Common myeloid progenitor, CD34-positive (primary cell): ENCODE measurements around the gene RPS29.

Experiments
- CTCF ChIA-PET: fragments of 350-600 bp; sonication (Branson Sonifier 250); formaldehyde crosslinking; loops from one replicate; lab custom pipeline; 2021; ENCODE audit warnings: antibody characterized with exemption; lab: Charles Lee
- POLR2A ChIA-PET: fragments of 350-600 bp; sonication (Branson Sonifier 250); formaldehyde crosslinking; loops from one replicate; lab custom pipeline; 2021; ENCODE audit warnings: antibody characterized with exemption; lab: Charles Lee
- DNase-seq, 3 donors: peaks; one replicate each; pipeline versions ENCODE4 v3.0.0 to v3.0.0-alpha.2; 2013
- H3K27ac ChIP-seq, 2 experiments: 1 replicate in 1 of 2; 2 replicates in 1 of 2; pipeline ENCODE4 v1.7.0; 2013; ENCODE audit warnings: inconsistent platforms in 2 of 2, low read length in 2 of 2, mild to moderate bottlenecking in 2 of 2, low read depth in 1 of 2, moderate library complexity in 1 of 2; ENCODE audit not compliant: severe bottlenecking in 2 of 2, insufficient read depth in 1 of 2, poor library complexity in 1 of 2
- H3K27me3 ChIP-seq, 5 experiments: replicated peaks in 2 of 5; 1 replicate in 3 of 5; 2 replicates in 2 of 5; pipeline versions ENCODE4 v1.6.1 to v1.7.0; 2013; ENCODE audit warnings: low read length in 4 of 5, mild to moderate bottlenecking in 2 of 5, moderate library complexity in 2 of 5, inconsistent platforms in 1 of 5; ENCODE audit not compliant: insufficient read depth in 5 of 5, control insufficient read depth in 4 of 5
- H3K36me3 ChIP-seq, 4 experiments: 1 replicate in 2 of 4; 2 replicates in 2 of 4; pipeline versions ENCODE4 v1.6.1 to v1.7.0; 2013; ENCODE audit warnings: low read length in 3 of 4, control low read depth in 1 of 4, mild to moderate bottlenecking in 1 of 4; ENCODE audit not compliant: control insufficient read depth in 4 of 4, insufficient read depth in 4 of 4
- H3K4me1 ChIP-seq, 4 experiments: 1 replicate in 3 of 4; 2 replicates in 1 of 4; pipeline versions ENCODE4 v1.6.1 to v1.7.1; 2013; ENCODE audit warnings: low read length in 3 of 4, mild to moderate bottlenecking in 3 of 4, control low read depth in 1 of 4, inconsistent platforms in 1 of 4, moderate library complexity in 1 of 4; ENCODE audit not compliant: control insufficient read depth in 4 of 4, insufficient read depth in 4 of 4; ENCODE audit errors: control extremely low read depth in 1 of 4
- H3K4me3 ChIP-seq, 7 experiments: 1 replicate in 4 of 7; 2 replicates in 3 of 7; pipeline versions ENCODE4 v1.5.1 to v1.7.0; 2013; ENCODE audit warnings: mild to moderate bottlenecking in 7 of 7, low read length in 6 of 7, moderate library complexity in 6 of 7, inconsistent platforms in 2 of 7, low read depth in 2 of 7, control low read depth in 1 of 7; ENCODE audit not compliant: insufficient read depth in 4 of 7, control insufficient read depth in 1 of 7; ENCODE audit errors: extremely low read depth in 1 of 7
- H3K9me3 ChIP-seq, 5 experiments: 1 replicate in 4 of 5; 2 replicates in 1 of 5; pipeline versions ENCODE4 v1.6.1 to v1.7.1; 2013; ENCODE audit warnings: low read length in 4 of 5, mild to moderate bottlenecking in 2 of 5, inconsistent platforms in 1 of 5, low read depth in 1 of 5, moderate library complexity in 1 of 5; ENCODE audit not compliant: control insufficient read depth in 4 of 5, insufficient read depth in 2 of 5; ENCODE audit errors: control extremely low read depth in 1 of 5
- WGBS: methylation state at CpG from one replicate; pipeline ENCODE4 v1.1.5; 2013; ENCODE audit not compliant: insufficient coverage; 5-methylcytosine and 5-hydroxymethylcytosine counted together

RPS29 gene

GRCh38 chr14:49617852-49618519 lies 31.8 kb upstream of the RPS29 start:
- WGBS: 92% methylated on average over 4 of the region's 6 CpGs
- CTCF ChIA-PET: interaction anchor here (0.9 to 1.3 kb wide), 2 partner anchors 11 to 30 kb away, joined by 3 read pairs; no protein-coding TSS in a partner anchor
- H3K27me3 ChIP-seq: no peaks in the 10 kb centered on the region
- POLR2A ChIA-PET: no interaction called here
- H3K9me3 ChIP-seq: no peaks in the 10 kb centered on the region
- H3K36me3 ChIP-seq: peaks cover 5 to 42% (median 13%) of the 10 kb centered on the region in 4 experiments
- peaks cover 14 to 35% (median 29%) of the 10 kb centered on the region in 4 experiments for H3K4me1 ChIP-seq
- no peak overlapping the region for H3K4me3 ChIP-seq
- DNase-seq: no peak
- H3K27ac ChIP-seq: no peak overlapping the region

GRCh38 chr14:49615776-49616175 lies 29.6 kb upstream of the RPS29 start:
- POLR2A ChIA-PET: no interaction called here
- 86% methylated on average over 3 of the region's 6 CpGs for WGBS

GRCh38 chr14:49614196-49614595 lies 28.0 kb upstream of the RPS29 start:
- Histone ChIP-seq H3K4me3 (no peak overlapping the region), H3K4me1 (peaks cover 0 to 15% (median 4%) of the 10 kb centered on the region in 4 experiments), H3K9me3 (no peaks in the 10 kb centered on the region), H3K27ac (no peak overlapping the region), H3K27me3 (no peaks in the 10 kb centered on the region), H3K36me3 (peaks cover 5 to 43% (median 15%) of the 10 kb centered on the region in 4 experiments)
- CTCF ChIA-PET: no interaction called here
- POLR2A ChIA-PET: no interaction called here
- DNase-seq: no peak
- WGBS: no CpG with 5 or more reads among the region's 2 CpGs

More at GRCh38 chr14:49615776-49616175, 29.6 kb upstream of the RPS29 start:
- CTCF ChIA-PET: interaction anchor here (1.5 kb wide), 1 partner anchor 13 kb away, joined by 3 read pairs; no protein-coding TSS in a partner anchor
- Histone ChIP-seq H3K27me3 (no peaks in the 10 kb centered on the region), H3K36me3 (peaks cover 5 to 36% (median 14%) of the 10 kb centered on the region in 4 experiments), H3K9me3 (no peaks in the 10 kb centered on the region), H3K4me3 (no peak overlapping the region), H3K27ac (no peak overlapping the region), H3K4me1 (peaks cover 3 to 20% (median 11%) of the 10 kb centered on the region in 4 experiments)
- no peak for DNase-seq

- Histone ChIP-seq H3K4me3 (no peak overlapping the region), H3K4me1 (peaks cover 0 to under 1% (median 0%) of the 10 kb centered on the region in 4 experiments), H3K27ac (no peak overlapping the region), H3K36me3 (peaks cover 5 to 36% (median 12%) of the 10 kb centered on the region in 4 experiments), H3K27me3 (no peaks in the 10 kb centered on the region), H3K9me3 (no peaks in the 10 kb centered on the region)
- POLR2A ChIA-PET: no interaction called here
- WGBS: 99% methylated on average over 6 of the region's 8 CpGs
- DNase-seq: no peak
- CTCF ChIA-PET: interaction anchor here (0.7 to 1.9 kb wide), 2 partner anchors 19 to 26 kb away, joined by 3 to 5 read pairs; partner anchors contain the start of gene RPS29
These were observed 26.5 kb upstream of the RPS29 start for GRCh38 chr14:49612671-49613070.

GRCh38 chr14:49612251-49612650 lies 26.1 kb upstream of the RPS29 start:
- H3K4me1 ChIP-seq: no peaks in the 10 kb centered on the region
- H3K36me3 ChIP-seq: peaks cover 5 to 36% (median 14%) of the 10 kb centered on the region in 4 experiments
- H3K9me3 ChIP-seq: no peaks in the 10 kb centered on the region
- DNase-seq: no peak
- H3K27me3 ChIP-seq: no peaks in the 10 kb centered on the region
- CTCF ChIA-PET: interaction anchor here (0.7 to 1.9 kb wide), 4 partner anchors 11 to 56 kb away, joined by 3 to 5 read pairs (median 3); partner anchors contain the start of gene RPS29
- H3K27ac ChIP-seq: no peak overlapping the region
- POLR2A ChIA-PET: interaction anchor here (0.6 kb wide), 1 partner anchor 13 kb away, joined by 3 read pairs; no protein-coding TSS in a partner anchor
- 100% methylated on average over 2 of the region's 4 CpGs for WGBS
- no peak overlapping the region for H3K4me3 ChIP-seq

- CTCF ChIA-PET: interaction anchor here (1.0 to 1.2 kb wide), 2 partner anchors 11 to 13 kb away, joined by 3 read pairs; partner anchors contain the start of genes MGAT2 and RPL36AL
- Histone ChIP-seq H3K27me3 (no peaks in the 10 kb centered on the region), H3K9me3 (no peaks in the 10 kb centered on the region), H3K27ac (no peak overlapping the region), H3K36me3 (peaks cover 4 to 50% (median 18%) of the 10 kb centered on the region in 4 experiments), H3K4me3 (no peak overlapping the region), H3K4me1 (no peaks in the 10 kb centered on the region)
- WGBS: 97% methylated on average over 3 of the region's 6 CpGs
- POLR2A ChIA-PET: no interaction called here
- DNase-seq: no peak
These were observed 21.4 kb upstream of the RPS29 start for GRCh38 chr14:49607583-49607982.
